Eye (tissue), 1 donor: ENCODE results near the gene MARVELD3.

Experiments used
- DNase-seq: peaks from one replicate; pipeline ENCODE4 v3.0.0-alpha.2; 2015

Gene MARVELD3

GRCh38 chr16:71625113-71625850, 702 bp upstream of the MARVELD3 start:
- no peak for DNase-seq

DNA sequence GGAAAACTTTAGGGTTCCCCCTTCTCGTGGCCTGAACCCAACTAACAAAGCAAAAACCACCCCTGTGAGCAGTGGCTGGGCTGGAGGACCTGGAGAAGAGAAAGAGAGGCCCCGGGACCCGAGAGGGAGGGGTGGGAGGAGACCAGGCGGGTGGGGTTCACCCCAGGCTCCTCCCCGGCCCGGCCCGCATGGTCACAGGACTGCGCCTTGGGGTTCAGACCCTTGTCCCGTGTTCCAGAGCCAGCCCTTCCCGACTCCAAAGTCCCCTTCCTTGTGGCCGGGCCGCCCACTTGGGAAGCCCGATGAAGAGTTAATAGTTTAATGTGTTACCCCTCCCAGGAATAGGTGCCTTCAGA, 852 bp downstream of the MARVELD3 start:
- no peak for DNase-seq

DNA sequence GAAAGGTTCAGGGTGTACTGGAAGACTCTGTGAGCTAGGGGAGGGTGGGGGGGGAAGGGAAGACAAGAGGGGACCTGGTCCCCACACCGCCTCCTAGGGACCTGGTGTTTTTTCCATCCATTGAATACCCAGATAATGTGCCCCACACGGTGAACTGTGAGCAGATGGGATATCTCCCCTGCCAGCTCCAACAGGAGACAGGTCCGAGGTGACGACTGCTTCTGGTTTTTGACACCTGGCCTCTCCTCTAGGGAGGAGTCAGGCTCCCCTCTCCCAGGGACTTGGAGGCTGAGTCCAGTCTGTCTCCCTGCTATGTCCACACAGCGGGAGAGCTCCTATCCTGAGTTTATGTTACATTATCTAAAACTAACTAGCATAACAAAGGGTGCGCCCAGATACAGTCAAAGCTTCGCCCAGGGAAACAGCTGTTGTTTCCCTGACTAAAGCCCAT, 1.8 kb downstream of the MARVELD3 start:
- DNase-seq = no peak

DNA sequence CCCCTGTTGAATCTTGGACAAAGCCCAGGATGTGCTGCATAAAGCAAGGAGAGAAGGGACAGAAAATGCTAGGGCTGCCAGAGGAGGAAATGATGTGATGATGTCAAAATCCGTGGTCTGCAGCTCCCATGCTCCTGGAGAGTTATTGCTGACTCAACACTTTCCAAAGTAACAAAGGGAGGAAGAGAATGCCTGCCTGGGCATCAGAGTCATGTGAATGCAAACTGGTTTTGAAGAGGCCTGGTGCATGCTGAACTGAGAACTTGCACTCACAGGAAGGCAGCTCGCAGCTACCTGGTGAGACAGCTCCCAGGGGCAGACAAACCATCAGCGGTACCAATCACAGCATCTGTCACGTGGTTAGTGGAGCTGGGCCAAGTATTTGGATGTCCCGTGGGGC, 2.8 kb downstream of the MARVELD3 start:
- peak; percentile 23 for DNase-seq

- no peak for DNase-seq
Observed at GRCh38 chr16:71629278-71630016, 3.5 kb downstream of the MARVELD3 start.

- no peak for DNase-seq
Observed at GRCh38 chr16:71630808-71631207, 4.8 kb downstream of the MARVELD3 start.

- DNase-seq = no peak
Observed at GRCh38 chr16:71631776-71632175, 5.8 kb downstream of the MARVELD3 start.

DNA sequence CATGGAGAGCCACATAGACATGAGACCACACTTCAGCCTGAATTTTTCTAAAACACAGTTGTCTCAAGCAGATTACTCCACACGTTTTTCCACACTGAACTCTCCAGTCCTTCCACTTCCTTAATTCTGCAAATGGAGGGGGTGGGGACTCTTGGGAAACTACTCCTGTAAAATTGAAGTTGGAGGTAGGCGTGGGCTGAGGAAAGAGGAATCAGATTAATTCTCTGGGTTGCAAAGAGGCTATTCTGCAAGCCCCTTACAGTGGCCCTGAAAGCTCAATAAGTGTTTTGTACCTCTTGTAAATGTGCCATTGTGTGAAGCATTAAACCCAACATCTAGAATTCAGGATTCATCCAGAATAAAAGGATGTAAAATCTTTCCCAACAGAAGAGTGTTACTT, 9.6 kb downstream of the MARVELD3 start:
- DNase-seq = no peak

DNA sequence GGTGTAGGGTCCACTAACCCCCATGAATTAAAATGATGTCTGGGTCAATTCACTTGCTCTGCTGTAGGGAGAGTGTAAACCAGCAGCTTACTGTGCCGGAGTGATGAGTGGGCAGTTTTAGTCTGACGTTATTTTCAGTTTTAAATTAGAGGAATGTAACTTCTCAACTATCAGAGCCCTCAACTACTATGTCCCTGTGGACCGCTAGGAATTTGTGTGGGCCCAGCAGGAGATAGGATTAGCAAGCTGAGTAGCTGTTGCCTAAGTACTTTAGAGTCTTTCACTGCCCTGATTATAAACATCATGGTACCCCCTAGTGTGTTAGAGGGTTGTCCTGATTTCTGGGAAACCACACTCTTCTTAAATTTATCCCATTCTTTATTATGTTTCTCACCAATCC, 11.4 kb downstream of the MARVELD3 start:
- no peak for DNase-seq

- no peak for DNase-seq
Observed at GRCh38 chr16:71645450-71645849, 19.5 kb downstream of the MARVELD3 start.

GRCh38 chr16:71647391-71647790, 21.4 kb downstream of the MARVELD3 start:
- no peak for DNase-seq

- DNase-seq = no peak
Observed at GRCh38 chr16:71648162-71648561, 22.2 kb downstream of the MARVELD3 start.

DNA sequence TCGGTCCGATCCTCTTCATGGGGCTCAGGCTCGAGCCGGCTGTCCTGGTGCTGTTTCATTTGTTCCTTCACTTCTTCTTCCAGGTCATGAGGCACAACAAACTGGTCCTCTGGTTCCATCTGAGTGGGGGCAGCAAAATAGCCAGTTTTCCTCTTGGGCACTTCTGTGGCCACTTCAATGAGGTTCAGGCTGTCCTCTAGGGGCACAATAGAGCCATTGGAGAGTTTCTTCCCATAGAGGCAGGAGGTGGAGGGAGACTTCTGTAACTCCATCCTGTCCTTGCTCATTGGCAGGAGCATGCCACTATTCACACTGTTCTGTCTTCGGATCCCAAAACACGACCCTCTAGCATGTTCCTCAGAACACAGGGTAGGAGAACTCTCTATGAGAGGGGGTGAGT, 22.9 kb downstream of the MARVELD3 start:
- no peak for DNase-seq

GRCh38 chr16:71649704-71650103, 23.7 kb downstream of the MARVELD3 start:
- peak; percentile 45 for DNase-seq

DNA sequence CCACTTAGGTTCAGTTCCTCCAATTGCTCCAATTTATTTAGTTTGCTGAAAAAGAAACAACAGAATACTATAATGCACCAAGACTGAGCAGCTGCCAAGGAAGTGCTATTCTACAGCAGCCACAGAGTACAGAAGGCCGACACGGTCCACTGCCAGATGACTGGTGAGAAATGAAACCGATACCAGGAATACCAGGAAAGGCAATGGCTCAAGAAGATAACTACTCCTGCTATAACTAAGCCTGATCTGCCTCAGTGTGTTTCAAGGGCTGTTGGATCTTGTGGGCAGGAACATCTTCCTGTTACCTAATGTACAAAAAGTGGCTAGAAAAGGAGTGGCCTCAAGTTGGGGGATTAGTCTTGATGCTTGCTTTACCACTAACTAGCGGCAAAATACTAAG, 32.8 kb downstream of the MARVELD3 start:
- no peak for DNase-seq

- no peak for DNase-seq
Observed at GRCh38 chr16:71659471-71659870, 33.5 kb downstream of the MARVELD3 start.

DNA sequence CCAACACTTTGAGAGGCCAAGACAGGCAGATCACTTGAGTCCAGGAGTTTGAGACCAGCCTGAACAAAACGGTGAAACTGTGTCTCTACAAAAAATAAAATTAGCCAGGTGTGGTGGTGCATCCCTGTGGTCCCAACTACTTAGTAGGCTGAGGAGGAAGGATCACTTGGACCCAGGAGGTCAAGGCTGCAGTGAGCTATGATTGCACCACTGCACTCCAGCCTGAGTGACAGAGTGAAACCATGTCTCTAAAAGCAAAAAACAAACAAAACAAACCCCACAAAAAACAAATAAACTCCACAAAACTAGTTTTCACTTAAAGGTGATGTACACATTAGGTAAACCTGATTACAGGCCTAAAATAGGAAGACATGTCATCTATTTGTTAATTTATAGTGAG, 40.3 kb downstream of the MARVELD3 start:
- no peak for DNase-seq

- DNase-seq = no peak
Observed at GRCh38 chr16:71666928-71667707, 41.1 kb downstream of the MARVELD3 start.

DNA sequence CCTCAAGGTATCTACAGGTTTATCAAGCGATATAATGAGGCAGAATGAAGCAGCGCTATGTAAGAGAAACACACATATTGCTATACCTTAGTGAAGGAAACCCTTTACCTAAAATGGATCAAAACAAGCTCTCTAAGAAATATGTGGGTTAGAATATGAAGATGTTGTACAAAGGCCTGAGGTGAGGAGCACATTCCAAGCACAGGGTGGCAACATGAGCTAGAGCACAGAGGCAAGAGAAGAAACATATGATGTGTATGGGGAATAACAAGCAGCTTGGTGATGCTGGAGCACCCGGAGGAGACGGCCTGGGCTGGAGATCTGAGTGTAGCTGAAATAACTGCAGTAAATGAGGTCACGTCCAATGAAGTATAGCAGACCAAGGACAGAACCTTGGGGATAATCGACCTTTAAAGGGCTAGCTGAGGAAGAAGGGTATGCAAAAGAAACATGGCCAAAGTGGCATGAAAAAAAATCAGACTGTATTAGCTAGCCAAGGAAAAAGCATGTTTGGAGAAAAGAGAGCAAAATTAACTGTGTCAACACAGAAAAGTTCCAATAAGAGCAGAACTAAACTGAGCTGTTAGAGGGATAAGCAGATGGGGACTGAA, 44.0 kb downstream of the MARVELD3 start:
- no peak for DNase-seq

GRCh38 chr16:71670537-71670936, 44.6 kb downstream of the MARVELD3 start:
- DNase-seq = no peak

GRCh38 chr16:71671165-71671564, 45.2 kb downstream of the MARVELD3 start:
- no peak for DNase-seq

- no peak for DNase-seq
Observed at GRCh38 chr16:71672125-71672524, 46.1 kb downstream of the MARVELD3 start.
